Astrocyte of the cerebellum (primary cell): ENCODE measurements around the gene MGAT4B.

Experiments used
- DNase-seq: peaks from one replicate; pipeline ENCODE4 v3.0.0-alpha.2; 2011; ENCODE audit warnings: low read depth
- H3K4me3 ChIP-seq: 2 replicates; pipeline ENCODE4 v1.5.1; 2011; ENCODE audit warnings: mild to moderate bottlenecking, low read depth, low read length, moderate library complexity
- CTCF ChIP-seq: IDR thresholded peaks from 2 replicates; pipeline ENCODE4 v1.5.1; 2012; ENCODE audit warnings: low read length, low read depth, moderate library complexity, mild to moderate bottlenecking; ENCODE audit errors: missing control alignments
- in situ Hi-C: cut with HindIII; loops from 2 replicates; pipeline ENCODE4 v1.10.0; 2017; ENCODE audit warnings: low sequenced_read_pairs

The MGAT4B gene

GRCh38 chr5:179768326-179769085 lies 38.2 kb downstream of the MGAT4B start:
- peak; percentile 29 for TF ChIP-seq CTCF
- no peak for DNase-seq
- H3K4me3 ChIP-seq, result no peak overlapping the region
- in situ Hi-C loops, result no loop called here

- no peak overlapping the region for H3K4me3 ChIP-seq
- in situ Hi-C loops, result no loop called here
- DNase-seq, result no peak
- no peak for TF ChIP-seq CTCF
Measured at GRCh38 chr5:179767496-179768100, 39.1 kb downstream of the MGAT4B start.

GRCh38 chr5:179766726-179767455 lies 39.8 kb downstream of the MGAT4B start:
- H3K4me3 ChIP-seq, result no peak overlapping the region
- TF ChIP-seq CTCF, result no peak
- in situ Hi-C loops, result no loop called here
- no peak for DNase-seq

GRCh38 chr5:179766021-179766725 lies 40.5 kb downstream of the MGAT4B start:
- in situ Hi-C loops, result no loop called here
- no peak overlapping the region for H3K4me3 ChIP-seq
- DNase-seq, result peak; percentile 49
- no peak for TF ChIP-seq CTCF

- TF ChIP-seq CTCF, result no peak
- in situ Hi-C loops, result no loop called here
- no peak overlapping the region for H3K4me3 ChIP-seq
- DNase-seq, result peak; percentile 67
Measured at GRCh38 chr5:179765400-179765799, 41.3 kb downstream of the MGAT4B start.

- no peak for TF ChIP-seq CTCF
- in situ Hi-C loops, result no loop called here
- no peak for DNase-seq
- H3K4me3 ChIP-seq, result no peak overlapping the region
Measured at GRCh38 chr5:179764056-179764455, 42.6 kb downstream of the MGAT4B start.
